ENCODE results near the gene BCAR1.
"Not testable (repeated sequence)": the region's sequence is repeated elsewhere in the genome, so short reads cannot be mapped to it uniquely, and the experiment has no call there.

BCAR1 gene

DNA sequence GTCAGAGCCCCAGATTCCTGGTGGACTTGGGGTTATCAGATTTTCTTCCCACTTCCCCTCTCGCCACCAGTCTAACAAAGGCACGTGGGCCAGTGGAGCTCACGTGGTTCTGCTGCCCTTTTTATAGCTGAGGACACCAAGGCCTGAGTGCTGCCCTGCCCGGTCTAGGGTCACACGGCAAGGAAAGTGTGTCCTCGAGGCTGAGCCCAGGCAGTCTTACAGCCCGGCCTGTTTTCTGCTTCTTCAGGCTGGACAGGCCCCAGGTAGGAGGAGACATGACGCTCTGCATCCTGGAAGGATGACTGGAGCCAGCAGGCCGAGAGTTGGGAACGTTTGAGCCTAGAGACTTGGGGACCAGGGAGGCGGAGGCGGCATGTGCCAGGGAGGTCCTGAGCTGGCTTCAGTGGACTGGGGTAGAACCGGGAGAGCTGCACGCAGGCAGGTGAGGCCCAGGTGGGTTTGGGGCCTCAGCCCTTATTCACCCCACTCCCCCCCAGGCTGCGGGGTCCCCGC, 29.1 kb downstream of the BCAR1 start:
- peak; percentile 0 for DNase-seq

DNA sequence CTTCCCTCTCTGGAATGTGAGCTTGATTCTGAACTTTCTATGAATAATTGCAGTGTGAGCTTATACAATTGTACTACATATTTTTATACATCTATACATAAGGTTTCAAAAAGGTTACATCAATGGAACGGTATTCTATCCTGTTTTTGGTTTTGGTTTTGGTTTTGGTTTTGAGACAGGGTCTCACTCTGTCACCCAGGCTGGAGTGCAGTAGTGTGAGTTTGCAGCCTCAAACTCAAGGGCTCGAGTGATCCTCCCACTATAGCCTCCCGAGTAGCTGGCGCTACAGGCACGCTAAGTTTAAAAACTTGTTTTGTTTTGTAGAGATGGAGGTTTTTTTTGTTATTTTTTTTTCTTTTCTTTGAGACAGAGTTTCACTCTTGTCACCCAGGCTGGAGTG, 31.6 kb downstream of the BCAR1 start:
- DNase-seq: peak; percentile 0

DNA sequence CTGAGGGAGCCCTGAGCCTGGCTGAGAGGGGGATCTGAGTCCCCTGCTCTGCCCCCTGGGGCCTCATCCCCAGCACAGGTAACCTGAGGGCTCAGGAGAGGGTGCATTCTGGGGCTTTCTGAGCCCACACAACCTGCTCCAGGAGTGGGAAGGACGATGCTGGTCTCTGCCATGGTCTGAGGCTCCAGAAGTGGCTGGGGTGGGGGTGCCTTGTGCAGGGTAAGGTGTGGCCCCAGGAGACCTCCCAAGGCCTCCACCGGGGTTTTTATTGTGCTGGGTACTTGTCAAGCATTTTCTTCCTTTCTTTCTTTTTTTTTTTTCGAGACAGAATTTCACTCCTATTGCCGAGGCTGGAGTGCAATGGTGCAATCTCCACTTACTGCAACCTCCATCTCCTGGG, 32.3 kb downstream of the BCAR1 start:
- no peak for DNase-seq

DNA sequence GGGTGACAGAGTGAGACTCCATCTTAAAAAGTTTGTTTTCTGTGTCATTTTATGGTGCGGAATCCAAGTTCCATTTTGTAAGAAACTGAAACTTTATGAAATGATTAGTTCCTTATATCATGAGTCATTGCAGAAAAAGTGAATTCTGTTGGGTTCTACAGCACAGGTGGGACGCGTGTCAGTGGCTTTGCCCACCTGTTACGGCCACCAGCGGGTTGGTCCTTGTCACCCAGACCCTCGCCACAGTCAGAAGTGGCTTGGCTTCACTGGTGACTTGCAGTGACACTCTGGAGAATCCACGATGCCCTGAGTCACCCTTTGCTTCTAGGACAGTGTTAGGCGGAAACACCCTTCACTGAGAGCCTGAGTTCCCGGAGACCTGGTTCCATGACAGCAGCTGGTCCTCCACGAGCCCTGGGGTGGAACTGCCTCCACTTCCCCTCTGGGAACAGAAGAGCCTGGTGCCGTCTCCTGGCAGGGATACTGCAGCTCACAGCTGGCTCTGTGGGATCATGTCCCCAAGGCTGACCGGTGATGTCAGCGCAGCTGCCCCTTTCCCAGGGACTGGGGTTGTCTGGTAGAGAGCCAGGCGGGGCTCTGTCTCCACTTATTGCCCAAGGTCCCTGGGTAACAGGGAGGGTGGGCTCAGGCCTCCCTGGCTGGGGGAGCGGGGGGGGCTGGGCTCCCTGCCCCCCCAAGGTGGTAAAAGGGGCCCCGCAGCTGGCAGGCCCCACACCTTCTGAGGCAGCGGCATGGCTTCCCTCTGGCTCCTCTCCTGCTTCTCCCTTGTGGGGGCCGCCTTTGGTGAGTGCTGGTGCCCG, 33.0 kb downstream of the BCAR1 start, which contains the start of gene CTRB1:
TSS of gene CTRB1 (plus strand) at position 733 of the 821 bp plus-strand sequence. CDS start at position 753, 20 bp downstream.
- no peak for DNase-seq

DNA sequence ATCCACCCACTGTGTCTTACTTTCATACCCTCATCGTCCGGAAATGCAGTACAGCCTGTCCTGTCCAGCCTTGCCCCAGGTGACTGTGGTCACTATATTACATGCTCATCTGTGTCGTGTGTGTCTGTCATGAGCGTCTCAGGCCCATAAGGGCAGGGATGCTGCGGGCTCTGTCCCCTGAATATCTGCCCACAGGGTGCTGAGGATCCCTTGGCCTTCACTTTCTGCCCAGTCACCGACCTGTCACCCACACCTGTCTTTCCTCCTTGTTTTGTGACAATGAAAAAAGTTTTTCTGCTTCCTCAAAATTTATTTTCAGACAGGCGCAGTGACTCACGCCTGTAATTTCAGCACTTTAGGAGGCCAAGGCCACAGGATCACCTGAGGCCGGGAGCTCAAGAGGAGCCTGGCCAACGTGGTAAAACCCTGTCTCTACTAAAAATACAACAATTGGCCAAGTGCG, 34.0 kb downstream of the BCAR1 start:
- no peak for DNase-seq

DNA sequence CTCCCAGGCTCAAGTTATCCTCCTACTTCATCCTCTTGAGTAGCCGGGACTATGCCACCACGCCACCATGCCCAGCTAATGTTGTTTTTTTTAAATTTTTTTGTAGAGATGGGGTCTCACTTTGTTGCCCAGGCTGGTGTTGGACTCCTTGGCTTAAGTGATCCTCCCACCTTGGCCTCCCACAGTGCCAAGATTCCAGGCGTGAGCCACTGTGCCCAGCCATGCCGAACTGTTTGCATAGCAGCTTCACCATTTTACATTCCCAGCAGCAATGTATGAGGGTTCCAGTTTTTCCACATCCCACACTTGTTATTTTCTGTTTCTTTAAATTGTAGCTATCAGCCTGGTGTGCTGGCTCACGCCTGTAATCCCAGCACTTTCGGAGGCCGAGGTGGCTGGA, 34.8 kb downstream of the BCAR1 start:
- no peak for DNase-seq

DNA sequence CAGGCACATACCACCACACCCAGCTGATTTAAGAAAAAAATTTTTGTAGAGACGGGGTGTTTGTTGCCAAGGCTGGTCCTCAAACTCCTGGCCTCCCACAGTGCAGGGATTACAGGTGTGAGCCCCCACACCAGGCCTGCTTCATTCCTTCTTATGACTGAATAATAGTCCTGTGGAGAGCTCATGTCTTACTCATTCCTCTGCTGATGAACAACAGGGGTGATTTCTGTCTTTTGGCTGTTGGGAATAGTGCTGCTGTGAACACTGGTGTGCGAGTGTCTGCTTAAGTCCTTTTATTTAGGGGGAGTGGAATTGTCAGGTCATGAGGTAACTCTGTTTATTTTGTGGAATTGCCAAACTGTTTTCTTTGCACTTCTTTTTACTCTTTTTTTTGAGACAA, 35.3 kb downstream of the BCAR1 start:
- no peak for DNase-seq

DNA sequence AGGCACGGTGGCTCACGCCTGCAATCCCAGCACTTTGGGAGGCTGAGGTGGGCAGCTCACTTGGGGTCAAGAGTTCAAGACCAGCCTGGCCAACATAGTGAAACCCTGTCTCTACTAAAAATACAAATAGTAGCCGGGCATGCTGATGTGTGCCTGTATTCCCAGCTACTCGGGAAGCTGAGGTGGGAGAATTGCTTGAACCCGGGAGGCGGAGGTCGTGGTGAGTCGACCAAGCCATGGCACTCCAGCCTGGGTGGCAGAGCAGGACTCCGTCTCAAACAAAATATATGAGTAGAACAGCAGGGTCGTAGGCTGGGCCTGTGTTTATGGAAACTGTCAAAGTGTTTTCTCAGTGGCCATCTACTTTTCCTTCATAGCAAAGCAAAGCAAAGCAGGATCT, 40.1 kb downstream of the BCAR1 start:
- DNase-seq: not testable (repeated sequence)

DNA sequence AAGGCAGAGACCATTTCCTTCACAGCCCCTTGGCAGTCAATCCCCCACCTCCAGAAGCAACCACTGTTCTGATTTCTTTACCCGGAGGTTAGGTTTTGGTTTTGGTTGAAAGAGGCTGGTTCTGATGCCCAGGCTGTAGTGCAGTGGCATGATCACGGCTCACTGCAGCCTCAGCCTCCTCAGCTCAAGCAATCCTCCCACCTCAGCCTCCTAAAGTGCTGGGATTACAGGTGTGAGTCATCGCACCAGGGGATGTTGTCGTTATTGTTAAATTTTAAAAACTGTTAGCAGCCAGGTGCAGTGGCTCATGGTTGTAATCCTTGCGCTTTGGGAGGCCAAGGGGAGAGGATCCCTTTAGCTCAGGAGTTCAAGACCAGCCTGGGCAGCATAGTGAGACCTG, 41.5 kb downstream of the BCAR1 start:
- no peak for DNase-seq

DNA sequence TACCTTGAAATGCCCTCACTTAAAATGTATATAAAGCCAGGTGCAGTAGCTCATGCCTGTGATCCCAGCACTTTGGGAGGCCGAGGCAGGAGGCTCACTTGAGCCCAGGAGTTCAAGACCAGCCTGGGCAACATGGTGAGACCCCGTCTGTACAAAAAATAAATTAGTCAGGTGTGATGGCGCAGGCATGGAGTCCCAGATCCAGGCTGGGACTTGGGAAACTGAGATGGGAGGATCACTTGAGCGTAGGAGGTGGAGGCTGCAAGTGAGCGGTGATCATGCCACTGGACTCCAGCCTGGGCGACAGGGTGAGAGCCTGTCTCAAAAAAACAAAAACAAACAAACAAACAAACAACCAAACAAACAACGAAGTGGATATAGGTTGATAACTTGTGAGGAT, 41.9 kb downstream of the BCAR1 start:
- DNase-seq: not testable (repeated sequence)

DNA sequence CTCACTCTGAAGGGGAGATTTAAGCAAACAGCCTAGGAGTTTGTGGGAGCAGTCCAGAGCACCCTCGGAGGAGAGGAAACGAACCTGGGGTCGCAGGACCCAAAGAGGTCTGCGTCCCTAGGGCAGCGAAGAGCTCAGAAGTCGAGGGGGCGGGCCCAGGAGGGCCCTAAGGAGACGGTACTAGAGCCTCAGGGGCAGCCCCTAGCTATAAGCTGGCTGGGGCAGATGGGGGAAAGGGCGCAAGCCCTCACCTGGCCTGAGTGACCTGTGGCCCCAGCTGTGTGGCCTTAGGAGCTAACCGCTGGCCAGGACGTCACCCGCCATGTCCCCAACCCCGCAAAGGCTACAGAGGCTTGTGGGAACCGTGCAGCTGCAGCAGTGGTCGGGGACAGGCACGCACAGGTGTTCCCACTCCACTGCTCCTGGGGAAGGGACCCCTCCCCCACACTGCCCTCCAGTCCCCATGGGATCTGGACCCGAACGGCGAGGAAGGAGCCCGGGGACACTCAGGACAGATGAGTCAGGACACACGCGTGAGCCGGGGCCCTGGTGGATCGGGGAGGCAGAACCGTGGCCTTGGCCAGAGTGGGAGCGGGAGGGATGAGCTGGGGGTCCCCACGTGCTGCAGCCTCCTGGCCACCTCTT, 42.4 kb downstream of the BCAR1 start:
- DNase-seq: no peak

DNA sequence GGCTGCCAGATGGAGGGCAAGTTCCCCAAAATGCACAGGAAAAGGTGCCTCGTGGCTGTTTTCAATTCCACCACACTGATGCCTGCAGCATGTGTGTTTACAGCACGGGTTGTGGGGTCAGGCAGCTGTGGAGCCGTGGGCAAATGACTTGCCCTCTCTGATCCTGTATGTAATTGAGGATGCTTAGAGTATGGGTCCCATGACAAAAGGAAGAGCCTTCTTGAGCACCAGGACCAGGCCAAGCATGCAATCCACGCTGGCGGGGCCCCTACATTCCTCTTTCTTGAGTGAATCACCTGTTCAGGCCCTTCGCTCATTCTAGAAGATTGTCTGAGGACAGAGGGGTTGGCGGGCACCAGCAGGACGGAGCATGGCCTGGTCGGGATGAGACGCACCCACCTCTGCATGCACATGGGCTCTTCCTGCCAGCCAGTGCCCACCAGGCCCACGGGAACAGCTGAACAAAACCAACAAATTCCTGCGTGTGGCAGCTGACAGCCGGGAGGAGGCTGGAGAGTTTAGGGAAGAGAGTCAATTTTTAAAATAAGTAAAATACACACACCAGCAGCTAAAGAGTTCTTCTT, 43.1 kb downstream of the BCAR1 start:
- DNase-seq: no peak

DNA sequence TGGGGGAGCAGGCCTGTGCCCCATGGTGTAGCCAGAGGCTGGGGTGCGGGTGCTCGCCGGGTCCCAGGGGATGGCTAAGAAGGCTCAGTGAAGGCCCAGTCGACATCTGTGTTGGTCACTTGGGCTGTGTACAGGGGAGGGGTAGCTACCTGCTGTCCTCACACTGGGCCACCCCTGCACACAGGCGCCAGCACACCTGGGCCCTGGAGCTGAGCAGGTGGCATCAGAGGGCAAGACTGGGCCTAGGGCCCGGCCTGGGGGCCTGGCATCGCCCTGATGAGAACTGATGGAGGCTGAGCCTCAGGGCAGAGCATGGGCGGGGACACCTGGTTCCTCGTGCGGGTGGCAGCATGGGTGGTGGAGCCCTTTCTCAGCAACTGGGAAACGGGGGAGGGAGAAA, 43.6 kb downstream of the BCAR1 start:
- DNase-seq: no peak

DNA sequence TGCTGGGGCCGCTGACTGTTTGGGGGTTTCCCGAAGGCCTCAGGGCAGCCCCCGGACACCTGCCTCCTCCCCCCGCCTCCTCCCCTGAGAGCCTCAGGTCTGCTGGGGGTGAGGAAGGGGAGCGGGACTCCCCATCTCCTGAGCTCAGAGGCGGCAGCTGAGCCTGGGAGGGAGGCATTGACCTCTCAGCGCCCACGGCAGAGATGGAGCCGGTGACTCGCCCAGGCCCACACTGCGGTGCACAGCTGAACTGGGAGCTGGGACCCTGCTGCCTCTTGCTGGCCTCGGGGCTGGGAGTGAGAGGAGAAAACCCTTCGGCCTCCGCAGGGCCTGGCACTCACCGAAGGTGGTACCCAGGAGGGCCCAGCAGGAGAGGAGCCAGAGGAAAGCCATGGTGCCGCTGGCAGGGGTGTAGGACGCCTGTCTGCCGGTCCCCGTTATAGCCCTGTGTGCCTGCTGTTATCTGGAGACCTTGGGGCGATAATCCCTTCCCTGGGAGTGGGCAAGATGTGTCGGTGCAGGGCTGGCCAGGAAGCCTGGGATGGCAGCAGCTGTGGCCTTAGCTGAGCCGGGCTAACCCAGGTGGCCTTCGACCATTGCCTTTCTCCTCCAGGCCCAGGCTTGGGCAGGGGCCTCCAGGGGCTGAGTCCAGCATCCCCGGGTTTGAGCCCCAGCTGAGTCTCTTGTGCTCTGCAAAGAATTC, 44.5 kb downstream of the BCAR1 start, which contains the start of gene CTRB2:
TSS of gene CTRB2 (minus strand) at position 413 of the 703 bp plus-strand sequence. CDS start at position 393, 20 bp downstream.
- no peak for DNase-seq

DNA sequence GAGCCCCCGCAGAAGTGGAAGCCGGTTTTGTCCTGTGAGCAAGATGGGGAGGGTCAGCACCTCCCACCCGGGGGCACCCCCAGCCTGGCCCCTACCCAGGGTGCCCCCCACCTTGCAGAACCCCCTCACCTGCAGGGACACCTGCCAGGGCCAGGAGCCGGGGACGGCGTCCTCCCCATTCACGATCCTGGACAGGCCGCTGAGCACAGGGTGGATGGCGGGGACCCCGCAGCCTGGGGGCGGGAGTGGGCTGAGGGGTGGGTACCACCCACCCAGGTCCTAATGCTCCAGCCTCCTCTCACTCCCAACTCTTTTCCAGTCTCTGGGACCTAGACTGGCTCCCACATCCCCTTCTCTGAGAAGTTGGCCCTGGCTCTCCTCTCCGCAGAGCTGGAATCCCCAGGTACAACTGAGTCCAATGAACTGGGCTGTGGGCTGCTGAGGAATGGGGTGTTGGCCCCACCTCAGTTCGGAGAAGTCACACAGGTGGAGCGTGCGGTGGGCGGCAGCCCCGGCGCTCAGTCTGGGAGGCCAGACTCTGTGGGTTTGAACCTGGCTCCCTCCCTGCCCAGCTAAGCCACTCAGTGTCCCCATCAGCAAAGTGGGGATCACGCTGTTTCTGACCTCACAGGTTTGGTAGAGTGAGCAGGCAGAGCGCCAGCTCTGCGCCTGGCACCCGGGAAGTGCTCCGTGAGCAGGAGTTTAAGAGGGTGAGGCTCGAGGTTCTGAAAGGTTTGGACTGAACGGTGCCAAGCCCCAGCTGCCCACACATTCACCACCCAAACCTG, 45.3 kb downstream of the BCAR1 start:
- not testable (repeated sequence) for DNase-seq

DNA sequence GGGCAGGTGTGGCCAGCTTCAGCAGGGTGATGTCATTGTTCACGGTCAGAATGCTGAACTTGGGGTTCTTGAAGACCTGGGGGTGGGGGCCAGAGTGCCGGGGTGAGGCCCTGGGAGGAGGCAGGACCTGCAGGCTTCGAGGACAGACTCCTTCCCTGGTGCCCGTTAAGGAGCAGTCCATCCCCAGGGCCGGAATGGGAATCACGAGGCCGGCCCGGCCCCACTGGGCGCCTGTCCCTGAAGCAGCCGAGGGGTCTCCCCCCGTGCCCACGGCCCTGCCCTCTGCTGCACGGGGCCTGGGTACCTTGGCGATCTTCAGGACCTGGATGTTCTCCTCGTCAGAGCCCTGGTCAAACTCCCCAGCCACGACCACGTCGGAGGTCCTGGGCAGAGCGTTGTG, 46.0 kb downstream of the BCAR1 start:
- DNase-seq: not testable (repeated sequence)

DNA sequence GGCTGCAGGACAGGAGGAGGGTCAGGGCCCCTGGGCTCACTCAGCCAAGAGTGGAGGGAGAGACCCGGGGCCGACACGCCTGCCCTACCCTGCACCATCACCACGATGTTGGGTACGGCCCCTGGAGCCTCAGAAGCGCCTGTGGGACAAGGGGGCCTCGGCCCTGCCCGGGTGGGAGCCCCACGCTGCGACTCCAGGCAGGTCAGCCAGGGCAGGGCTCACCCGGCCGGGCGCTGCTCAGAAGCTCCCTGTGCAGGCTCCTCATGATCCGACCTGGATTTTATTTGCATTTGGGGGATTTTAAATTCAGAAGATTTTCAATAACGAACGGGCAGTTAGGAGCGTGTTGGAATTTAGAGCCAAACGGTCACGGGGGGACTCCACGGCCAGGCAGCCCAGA, 46.5 kb downstream of the BCAR1 start:
- not testable (repeated sequence) for DNase-seq

DNA sequence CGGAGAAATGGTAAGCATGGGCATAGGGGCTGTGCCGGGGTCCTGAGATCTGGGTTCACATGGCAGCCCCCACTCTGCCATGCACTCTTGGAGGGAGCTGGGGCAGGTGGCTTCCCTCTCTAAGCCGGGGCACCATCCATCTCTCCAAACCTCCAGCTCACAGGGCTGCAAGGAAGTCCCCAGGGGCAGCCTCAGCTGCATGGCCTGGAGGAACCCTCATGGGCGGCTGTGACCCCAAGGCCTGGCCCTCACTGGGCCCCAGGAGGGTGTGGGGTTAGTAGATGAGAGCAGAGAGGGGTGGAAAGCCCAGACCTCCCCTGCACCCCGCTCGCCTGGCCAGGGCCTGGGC, 47.0 kb downstream of the BCAR1 start:
- DNase-seq: no peak

DNA sequence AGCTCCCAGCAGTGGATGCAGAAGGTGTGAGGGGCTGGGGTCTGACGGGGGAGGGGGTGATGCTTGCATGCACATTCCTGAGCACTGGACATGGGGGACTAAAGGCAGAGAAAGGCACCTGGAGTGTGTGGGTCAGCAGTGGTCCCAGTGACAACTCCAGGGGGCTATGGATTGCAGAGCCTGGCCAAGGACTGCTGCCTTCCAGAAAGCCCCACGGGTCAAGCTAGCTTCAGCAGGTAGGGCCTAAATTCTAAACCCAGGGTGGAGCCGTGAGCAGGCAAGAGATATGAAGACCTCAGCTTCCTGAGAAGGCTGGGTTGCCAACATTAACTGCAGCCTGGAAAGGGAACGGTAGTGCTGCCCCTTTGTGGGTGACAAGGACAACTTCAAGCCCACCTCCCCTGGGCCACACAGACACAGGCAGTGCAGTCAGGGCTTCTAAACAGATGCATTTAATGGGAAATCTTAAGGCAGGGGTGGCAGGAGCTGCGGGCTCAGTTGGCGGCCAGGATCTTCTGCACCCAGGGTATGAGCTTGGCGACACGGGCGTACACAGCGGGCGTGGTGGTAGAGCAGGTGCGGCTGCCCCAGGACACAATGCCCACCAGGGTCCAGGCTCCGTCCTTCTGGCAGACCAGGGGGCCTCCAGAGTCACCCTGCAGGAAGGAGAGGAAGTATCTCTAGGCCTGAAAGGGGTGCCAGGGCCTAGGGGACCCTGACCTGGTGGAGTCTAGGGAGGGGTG, 47.6 kb downstream of the BCAR1 start:
- no peak for DNase-seq

DNA sequence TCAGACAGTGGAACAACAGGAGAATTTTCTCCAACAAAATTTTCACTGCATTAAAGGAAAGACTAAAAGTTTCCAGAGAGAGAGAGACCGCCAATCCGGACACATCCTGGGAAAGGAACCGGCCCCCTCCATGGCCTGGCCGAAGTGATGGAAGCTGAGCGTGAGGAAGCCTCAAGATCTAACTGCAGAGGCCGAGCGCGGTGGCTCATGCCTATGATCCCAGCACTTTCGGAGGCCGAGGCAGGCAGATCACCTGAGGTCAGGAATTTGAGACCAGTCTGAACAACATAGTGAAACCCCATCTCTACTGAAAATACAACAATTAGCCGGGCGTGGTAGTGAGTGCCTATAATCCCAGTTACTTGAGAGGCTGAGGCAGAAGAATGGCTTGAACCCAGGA, 48.3 kb downstream of the BCAR1 start:
- no peak for DNase-seq

DNA sequence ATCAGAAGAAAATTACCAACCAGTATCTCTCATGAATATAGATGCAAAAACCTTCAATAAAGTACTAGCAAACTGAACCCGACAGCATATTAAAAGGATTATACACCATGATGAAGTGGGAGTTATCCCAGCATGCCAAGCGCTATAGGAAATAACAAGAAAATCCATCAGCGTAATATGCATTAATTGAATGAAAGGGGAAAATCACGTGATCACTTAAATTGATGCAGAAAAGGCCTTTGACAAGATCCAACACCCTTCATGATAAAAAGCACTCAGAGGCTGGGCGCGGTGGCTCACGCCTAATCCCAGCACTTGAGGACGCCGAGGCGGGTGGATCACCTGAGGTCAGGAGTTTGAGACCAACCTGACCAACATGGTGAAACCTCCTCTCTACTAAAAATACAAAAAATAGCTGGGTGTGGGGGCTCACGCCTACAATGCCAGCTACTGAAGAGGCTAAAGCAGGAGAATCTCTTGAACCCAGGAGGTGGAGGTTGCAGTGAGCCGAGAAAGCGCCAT, 49.3 kb downstream of the BCAR1 start:
- no peak for DNase-seq

All from HCEC 1CT (cell line).